Measurements from ENCODE around the gene PITPNC1.

- TF ChIP-seq, protein P1, sequence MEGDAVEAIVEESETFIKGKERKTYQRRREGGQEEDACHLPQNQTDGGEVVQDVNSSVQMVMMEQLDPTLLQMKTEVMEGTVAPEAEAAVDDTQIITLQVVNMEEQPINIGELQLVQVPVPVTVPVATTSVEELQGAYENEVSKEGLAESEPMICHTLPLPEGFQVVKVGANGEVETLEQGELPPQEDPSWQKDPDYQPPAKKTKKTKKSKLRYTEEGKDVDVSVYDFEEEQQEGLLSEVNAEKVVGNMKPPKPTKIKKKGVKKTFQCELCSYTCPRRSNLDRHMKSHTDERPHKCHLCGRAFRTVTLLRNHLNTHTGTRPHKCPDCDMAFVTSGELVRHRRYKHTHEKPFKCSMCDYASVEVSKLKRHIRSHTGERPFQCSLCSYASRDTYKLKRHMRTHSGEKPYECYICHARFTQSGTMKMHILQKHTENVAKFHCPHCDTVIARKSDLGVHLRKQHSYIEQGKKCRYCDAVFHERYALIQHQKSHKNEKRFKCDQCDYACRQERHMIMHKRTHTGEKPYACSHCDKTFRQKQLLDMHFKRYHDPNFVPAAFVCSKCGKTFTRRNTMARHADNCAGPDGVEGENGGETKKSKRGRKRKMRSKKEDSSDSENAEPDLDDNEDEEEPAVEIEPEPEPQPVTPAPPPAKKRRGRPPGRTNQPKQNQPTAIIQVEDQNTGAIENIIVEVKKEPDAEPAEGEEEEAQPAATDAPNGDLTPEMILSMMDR (IDR thresholded peaks at IDR 0.05), result no peak
- no peak for TF ChIP-seq POLR2AphosphoS5 (IDR thresholded peaks at IDR 0.05)
- TF ChIP-seq POLR2A (IDR thresholded peaks at IDR 0.05; ENCODE audit: low read depth), result no peak
- TF ChIP-seq EP300 (IDR thresholded peaks at IDR 0.05), result no peak
Observed at GRCh38 chr17:67712375-67712774, 335.3 kb downstream of the PITPNC1 start.

Measured in esophagus muscularis mucosa (tissue), 4 donors.